Putamen (tissue), 1 donor: ENCODE measurements around the gene CTCFL.

ENCODE experiments used
- DNase-seq: peaks from one replicate; pipeline ENCODE4 v3.0.0-alpha.2; 2016; ENCODE audit warnings: low spot score

The CTCFL gene

GRCh38 chr20:57524511-57525176, at the start of gene CTCFL:
Gene CTCFL, minus strand, starts transcription at chr20:57525140. Its CDS starts 935 bp downstream, at chr20:57524205.
- no peak for DNase-seq

GRCh38 chr20:57573894-57574293, 49.0 kb upstream of the CTCFL start:
- DNase-seq: no peak

GRCh38 chr20:57573242-57573641, 48.3 kb upstream of the CTCFL start:
- no peak for DNase-seq

- no peak for DNase-seq
These were observed 47.0 kb upstream of the CTCFL start for GRCh38 chr20:57571782-57572416.

GRCh38 chr20:57570920-57571319, 46.0 kb upstream of the CTCFL start:
- no peak for DNase-seq

- DNase-seq: no peak
These were observed 45.4 kb upstream of the CTCFL start for GRCh38 chr20:57570145-57570850.

GRCh38 chr20:57568960-57569359, 44.0 kb upstream of the CTCFL start:
- DNase-seq: no peak

GRCh38 chr20:57568088-57568896, 43.4 kb upstream of the CTCFL start:
- DNase-seq: no peak

GRCh38 chr20:57567471-57568079, 42.6 kb upstream of the CTCFL start:
- no peak for DNase-seq

GRCh38 chr20:57566803-57567459, 42.0 kb upstream of the CTCFL start:
- no peak for DNase-seq

- DNase-seq: no peak
These were observed 41.5 kb upstream of the CTCFL start for GRCh38 chr20:57566399-57566798.

- no peak for DNase-seq
These were observed 40.2 kb upstream of the CTCFL start for GRCh38 chr20:57564951-57565642.

- DNase-seq: no peak
These were observed 39.4 kb upstream of the CTCFL start for GRCh38 chr20:57564180-57564802.

GRCh38 chr20:57563522-57563921, 38.6 kb upstream of the CTCFL start:
- no peak for DNase-seq

GRCh38 chr20:57562541-57563465, 37.9 kb upstream of the CTCFL start:
- no peak for DNase-seq

GRCh38 chr20:57561356-57562279, 36.7 kb upstream of the CTCFL start:
- no peak for DNase-seq

- no peak for DNase-seq
These were observed 35.8 kb upstream of the CTCFL start, which contains the start of gene PCK1 for GRCh38 chr20:57560554-57561355. Gene PCK1, plus strand, starts transcription at chr20:57561110. Its CDS starts 302 bp downstream, at chr20:57561412.
